NCI-H345 treated with DMSO at 0.1 percent for 48 hours (cell line): ENCODE results near the gene ATP1A4.

ENCODE experiments used
- DNase-seq: peaks from one replicate; lab custom pipeline; 2025; ENCODE audit not compliant: unreplicated experiment; lab: John Stamatoyannopoulos, UW

ATP1A4 gene

DNA sequence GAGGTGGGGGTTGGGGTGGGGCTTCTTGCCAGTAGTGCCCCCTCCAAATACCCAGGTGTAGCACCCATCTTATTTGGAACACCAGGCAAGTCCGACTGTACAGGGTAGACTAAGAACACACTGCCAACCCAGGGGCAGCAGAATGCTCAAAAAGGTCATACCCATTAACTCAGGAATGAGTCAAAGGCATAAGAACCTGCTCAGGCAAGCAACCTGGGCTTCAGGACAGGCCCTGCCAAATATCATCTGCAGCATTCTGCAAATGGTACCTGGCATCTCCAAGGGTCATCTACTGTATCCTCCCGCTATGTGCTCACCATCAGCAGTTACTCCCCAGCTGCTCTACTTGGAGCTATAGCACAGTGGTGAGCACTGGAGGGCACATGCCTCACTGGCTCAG, 73.2 kb downstream of the ATP1A4 start:
- DNase-seq = no peak

DNA sequence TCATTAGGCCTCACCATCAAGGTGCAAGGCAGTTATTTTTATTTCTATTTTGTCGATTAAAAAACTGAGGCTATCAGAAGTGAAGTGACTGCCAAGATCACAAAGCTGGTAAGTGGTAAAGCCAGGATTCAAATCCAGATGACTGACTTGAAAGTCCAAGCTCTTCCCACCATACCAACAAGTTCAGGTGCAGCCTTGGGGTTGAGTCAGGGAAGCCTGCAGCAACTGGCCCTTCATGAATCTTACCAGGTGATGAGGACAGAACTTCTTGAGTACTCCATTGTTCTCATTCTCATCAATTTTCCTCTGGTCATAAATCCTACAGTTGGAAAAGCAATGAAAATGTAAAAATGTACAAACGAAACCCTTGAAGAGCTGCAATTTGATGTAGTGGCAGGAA, 73.9 kb downstream of the ATP1A4 start:
- no peak for DNase-seq

DNA sequence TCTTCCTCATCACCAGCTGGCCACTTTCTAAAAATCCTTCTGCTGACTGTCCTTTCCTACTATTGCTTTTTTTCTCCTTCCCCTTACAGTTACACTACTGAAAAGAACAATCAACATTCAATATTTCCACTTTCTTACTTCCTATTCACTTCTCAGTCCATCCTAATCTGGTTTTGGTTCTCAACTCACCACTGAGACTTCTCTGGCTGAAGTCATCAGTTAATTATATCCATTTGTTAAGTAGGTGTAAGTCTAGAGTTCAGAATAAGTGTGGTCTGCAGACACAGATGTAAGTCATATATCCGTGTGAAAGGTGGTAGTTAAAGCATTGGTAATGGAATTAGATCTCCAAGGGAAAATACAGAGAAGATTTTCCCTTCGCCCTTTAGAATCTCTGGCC, 75.2 kb downstream of the ATP1A4 start:
- DNase-seq = no peak

DNA sequence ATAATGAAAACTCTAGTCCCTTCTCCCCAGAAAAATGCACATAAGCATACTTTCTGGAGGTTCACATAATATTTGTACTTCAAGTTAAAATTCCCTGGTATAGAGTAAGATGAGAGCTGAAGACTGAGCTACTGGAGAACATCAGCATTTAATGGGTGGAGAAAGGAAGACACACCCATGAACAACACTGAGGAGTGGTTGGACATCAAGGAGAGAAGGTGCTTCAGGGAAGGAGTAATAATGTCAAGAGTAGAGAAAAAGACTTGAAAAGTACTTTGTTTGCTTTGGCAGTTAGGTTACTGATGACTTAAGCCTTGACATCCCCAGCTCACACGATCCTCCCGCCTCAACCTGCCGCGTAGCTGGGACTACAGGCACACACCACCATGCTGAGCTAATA, 75.6 kb downstream of the ATP1A4 start:
- no peak for DNase-seq

DNA sequence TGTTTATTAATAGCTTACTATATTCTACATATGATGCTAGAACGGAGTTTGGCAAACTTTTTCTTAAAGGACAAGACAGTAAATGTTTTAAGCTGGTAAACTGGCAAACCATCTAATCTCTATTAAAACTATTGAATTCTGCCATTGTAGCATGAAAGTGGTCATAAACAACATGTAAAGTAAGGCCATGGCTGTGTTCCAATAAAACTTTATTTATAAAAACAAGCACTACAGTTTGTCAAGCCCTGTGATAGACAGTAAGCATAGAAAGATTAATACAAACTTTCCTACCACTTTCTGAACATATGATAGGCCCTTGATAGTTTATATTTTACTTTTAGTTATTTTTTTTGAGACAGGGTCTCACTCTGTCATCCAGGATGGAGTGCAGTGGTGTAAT, 76.2 kb downstream of the ATP1A4 start:
- no peak for DNase-seq

DNA sequence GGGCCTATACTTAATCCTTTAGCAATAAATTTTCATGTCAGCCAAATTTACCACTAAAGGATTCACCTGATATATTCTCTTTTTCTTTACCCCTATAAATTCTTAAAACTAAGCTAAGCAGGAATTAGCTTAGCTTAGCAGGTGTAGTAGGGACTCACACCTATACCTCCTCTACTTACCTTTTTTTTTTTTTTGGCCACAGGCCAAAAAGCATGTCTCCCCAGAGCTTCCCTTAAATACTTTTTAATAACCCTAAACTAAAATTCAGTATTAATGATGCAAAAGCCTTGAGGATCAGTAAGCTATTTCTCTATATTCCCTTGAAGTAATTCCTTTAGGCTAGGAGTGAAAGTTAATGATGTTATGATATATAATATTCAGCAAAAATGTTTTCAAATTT, 77.0 kb downstream of the ATP1A4 start:
- no peak for DNase-seq

DNA sequence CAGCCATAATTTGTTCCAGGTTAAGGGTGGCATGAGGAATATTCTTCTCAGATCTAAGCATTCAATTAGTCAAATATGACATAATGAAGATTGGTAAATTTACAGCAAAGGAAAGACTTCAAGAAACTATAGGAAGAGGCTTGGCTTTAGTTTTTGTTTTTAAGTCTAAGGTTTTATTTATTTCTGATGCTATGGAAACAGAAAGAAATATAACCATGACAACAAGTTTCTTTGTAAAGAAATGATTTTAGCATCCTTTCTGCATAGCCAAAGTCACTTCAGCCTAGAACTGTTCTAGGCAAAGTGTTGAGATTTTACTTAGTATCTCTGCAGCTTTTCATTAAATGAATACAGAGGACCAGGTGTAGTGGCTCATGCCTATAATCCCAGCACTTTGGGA, 81.5 kb downstream of the ATP1A4 start:
- no peak for DNase-seq
